NOMO-1 treated with DMSO at 0.1 percent for 48 hours (cell line): ENCODE measurements around the gene NUDT14.

Experiments
- DNase-seq: peaks from one replicate; lab custom pipeline; 2025; ENCODE audit not compliant: unreplicated experiment; lab: John Stamatoyannopoulos, UW

NUDT14 gene

GRCh38 chr14:105212541-105213300, 31.6 kb upstream of the NUDT14 start:
- DNase-seq = no peak

GRCh38 chr14:105211758-105212089, 30.6 kb upstream of the NUDT14 start:
- DNase-seq = no peak

GRCh38 chr14:105211086-105211757, 30.1 kb upstream of the NUDT14 start:
- DNase-seq = no peak

GRCh38 chr14:105210266-105211025, 29.3 kb upstream of the NUDT14 start:
- no peak for DNase-seq

DNA sequence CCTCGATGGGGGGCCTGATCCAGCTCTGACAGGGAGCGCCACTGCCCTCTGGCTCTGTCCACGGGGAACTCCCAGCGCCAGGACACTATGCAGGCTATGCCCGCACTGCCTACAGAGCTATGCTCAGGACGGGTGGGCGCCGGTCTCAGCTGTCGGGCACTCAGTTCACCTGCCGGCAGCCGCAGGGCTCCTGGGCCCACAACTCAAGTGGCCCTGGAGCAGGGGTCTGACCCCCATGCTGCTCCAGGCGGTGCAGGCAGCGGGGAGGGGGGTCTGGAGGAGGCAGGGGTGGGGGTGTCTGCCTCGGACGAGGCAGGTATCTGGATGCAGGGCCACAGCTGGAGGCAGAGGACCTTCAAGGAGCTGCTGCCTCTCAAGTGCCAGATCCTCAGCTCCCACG, 28.5 kb upstream of the NUDT14 start:
- no peak for DNase-seq

- no peak for DNase-seq
Observed at GRCh38 chr14:105209091-105209490, 28.0 kb upstream of the NUDT14 start.

DNA sequence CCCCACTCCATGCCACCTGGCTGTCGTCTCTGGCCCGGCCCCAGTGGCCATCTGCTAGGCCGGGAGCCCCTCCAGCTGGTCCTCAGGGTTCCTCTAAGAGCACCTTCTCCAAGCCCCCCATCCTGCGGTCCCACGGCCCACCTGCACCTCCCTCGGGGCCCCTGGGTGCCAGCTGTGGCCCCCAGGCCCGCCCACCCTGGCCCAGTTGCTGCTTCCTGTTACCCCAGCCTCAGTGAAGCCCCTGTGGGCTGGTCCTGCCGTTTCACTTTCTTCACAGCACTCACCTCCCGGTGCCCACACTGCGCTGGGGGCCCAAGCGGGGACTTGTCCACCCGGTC, 27.6 kb upstream of the NUDT14 start:
- DNase-seq = no peak

DNA sequence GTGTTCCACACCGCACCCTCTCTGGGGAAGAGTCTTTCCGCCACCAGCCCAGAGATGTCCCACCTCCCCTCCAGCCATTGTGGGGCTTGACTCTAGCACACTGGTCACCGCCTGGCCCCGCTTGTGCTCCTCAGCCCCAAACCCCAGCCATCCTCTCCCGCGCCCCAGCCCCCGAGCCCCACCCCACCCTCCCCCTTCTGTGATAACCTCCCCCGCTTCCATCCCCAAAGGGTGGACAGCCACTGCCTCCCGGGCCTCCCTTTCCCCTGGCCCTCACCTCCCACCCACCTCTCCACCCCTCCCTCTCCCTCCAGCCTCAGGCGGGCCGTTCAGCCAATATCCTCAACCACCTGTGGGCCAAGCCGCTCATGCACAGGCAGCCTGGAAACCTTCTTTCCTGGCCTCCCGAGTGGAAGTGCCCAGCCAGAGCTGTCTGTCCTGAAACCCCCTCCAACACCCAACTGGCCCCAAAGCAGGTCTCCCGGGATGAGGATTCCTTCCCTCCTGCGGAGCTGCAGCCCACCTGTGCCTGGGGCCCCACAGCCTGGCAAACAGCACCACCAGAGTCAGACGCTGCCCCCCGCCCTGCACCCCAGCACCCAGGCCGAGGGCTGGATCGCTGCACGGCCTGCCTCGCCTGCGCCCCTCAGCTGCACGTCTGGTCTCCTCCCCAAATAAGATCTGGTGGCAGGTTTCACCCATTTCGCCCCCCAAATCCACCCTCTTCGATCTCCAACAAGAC, 27.1 kb upstream of the NUDT14 start:
- no peak for DNase-seq

GRCh38 chr14:105207460-105207901, 26.4 kb upstream of the NUDT14 start:
- DNase-seq = no peak

DNA sequence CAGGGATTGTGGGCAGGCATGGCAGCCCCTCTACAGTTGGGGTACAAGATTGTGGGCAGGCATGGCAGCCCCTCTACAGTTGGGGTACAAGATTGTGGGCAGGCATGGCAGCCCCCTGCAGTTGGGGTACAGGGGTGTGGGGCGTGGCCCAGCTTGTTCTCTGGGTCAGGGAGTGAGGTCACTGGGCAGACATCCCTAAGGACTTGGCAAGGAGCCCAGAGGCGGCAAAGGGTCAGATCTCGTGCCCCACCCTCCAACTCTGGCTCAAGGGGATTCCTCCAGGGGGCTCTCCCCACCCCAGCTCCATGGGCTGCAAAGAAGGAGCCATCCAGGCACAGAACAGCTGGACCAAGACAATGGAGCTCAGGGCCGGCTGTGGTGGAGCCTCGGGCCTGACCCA, 25.8 kb upstream of the NUDT14 start:
- no peak for DNase-seq

GRCh38 chr14:105205673-105206208, 24.6 kb upstream of the NUDT14 start:
- no peak for DNase-seq

DNA sequence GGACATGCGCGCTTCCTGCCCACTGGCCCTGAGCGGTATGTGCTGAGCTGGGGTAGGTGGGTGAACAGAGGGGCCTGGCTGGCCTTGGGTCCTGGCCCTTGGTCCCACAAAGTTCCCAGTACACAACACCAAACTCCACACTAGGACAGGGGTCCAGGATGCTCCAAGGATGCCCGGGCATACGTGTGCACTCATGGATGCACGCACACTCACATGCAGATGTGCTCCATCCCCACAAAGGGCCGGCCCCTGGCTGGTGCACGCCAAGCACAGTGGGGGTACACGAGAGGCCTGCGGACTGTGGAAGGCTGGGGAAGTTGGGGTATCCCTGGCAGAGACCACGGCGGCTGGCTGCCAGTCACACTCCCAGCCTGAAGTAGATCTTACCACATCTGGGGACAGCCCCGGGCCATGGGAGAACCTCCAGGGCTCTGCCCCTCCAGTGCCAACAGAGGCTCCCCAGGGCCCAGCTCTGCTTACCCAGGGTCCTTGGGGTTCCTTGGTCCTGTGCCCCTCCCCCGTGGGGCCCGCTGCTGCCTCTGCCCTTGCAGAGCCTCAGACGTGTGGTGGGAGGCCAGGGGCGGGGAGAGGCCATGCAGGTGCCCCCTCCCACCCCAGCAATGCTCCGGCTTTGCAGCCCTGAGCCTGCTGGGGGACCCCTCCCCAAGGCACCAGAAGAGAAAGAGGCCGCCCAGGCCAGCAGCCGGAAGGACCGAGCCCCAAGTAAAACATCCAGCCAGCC, 24.0 kb upstream of the NUDT14 start:
- DNase-seq = no peak

DNA sequence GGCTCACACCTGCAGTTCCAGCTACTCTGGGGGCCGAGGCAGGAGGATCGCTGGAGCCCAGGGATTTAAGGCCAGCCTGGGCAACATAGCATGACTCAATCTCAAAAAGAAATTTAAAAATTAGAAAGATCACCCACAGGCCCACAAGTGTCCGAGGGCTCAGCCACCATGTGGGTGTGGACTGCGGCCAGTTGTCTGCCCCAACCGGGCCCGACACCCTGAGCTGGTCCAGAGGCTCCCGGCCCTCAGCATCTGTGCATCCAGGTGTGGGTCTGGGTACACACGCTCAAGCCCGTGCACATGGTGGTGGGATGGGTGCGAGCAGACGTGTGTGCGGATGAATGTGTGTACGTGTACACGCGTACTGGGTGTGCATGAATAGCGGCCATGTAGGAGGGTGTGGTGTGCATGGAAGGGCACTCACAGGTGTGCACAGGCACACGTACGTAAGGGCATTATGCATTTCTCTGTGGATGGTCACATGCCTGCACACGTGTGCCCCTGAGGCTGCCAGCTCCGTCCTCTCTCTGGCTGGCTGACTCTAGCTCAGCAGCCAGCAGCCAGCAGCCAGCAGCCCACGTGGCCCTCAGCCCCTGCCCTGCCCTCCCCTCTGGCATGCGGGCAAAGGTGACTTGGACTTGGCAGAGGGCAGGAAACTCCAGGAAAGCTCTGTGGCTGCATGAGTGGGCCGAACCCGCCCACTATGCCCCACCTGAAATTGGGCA, 23.3 kb upstream of the NUDT14 start:
- no peak for DNase-seq

GRCh38 chr14:105203701-105204100, 22.6 kb upstream of the NUDT14 start:
- no peak for DNase-seq

DNA sequence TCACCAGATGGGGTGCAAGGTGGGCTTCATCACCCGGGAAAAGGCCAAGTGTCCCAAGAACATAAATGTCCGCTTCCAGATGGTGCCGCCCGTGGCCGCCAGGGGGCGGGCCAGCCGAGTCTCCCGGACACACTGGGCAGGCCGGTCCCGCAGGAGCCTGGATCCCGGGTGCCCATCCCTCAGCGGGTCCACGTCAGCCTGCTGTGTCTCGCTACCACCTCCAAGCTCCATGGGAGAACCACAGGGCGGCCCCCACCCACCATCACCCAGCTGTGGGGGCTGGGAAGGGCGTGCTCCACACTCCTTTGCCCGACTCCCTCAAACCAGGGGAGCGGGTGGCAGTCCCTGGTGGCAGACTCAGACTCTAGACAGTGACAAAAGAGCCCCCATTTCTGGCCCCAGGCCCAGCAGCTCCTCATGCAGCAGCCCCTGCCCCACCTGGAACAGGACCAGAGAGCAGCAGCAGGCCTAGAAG, 22.0 kb upstream of the NUDT14 start:
- DNase-seq = peak; percentile 17

- DNase-seq = peak; percentile 66
Observed at GRCh38 chr14:105201925-105202513, 20.9 kb upstream of the NUDT14 start.

- DNase-seq = peak; percentile 66
Observed at GRCh38 chr14:105201156-105201924, 20.2 kb upstream of the NUDT14 start.

DNA sequence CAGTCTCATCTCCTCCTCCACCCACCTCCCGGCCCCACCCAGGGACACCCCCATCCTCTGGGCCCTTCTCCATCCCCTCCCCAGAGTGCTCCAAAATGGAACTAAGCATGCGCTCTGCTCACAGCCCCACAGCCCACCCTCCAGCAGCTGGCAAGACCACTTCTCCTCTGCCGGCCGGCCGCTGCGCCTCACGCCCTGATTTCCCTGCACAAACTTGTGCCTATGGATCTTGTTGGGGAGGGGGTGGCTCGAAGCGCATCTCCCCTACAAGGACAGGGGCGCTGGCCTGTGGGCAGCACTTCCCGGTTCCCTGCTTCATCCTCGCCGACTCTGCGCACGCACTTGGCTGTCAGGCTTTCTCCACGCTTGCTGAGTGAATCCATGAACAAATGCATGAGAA, 19.5 kb upstream of the NUDT14 start:
- no peak for DNase-seq

- DNase-seq = no peak
Observed at GRCh38 chr14:105200074-105200473, 19.0 kb upstream of the NUDT14 start.
